Testis (tissue), 3 donors: Measurements from ENCODE around the gene SDHAF4. TPM values are rescaled to one million over a fixed set of nuclear protein-coding genes. Genes with fewer than 3 reads are reported as not detected.
"Not testable (repeated sequence)": the region's sequence is repeated elsewhere in the genome, so short reads cannot be mapped to it uniquely, and the experiment has no call there.

Source experiments
- DNase-seq: peaks from one replicate; pipeline ENCODE4 v3.0.0-alpha.2; 2019
- H3K27ac ChIP-seq, 2 donors: fragments of 200-600 bp; sonication (generic); one replicate each; pipeline ENCODE4 v1.5.1; 2019
- H3K27me3 ChIP-seq: fragments of 200-600 bp; sonication (generic); one replicate; pipeline ENCODE4 v1.5.1; 2019
- H3K36me3 ChIP-seq: fragments of 200-600 bp; sonication (generic); one replicate; pipeline ENCODE4 v1.5.1; 2017; ENCODE audit warnings: low read depth; ENCODE audit errors: missing control alignments
- H3K4me1 ChIP-seq: fragments of 200-600 bp; sonication (generic); one replicate; pipeline ENCODE4 v1.5.1; 2019
- H3K4me3 ChIP-seq, 2 donors: fragments of 200-600 bp; sonication (generic); one replicate each; pipeline ENCODE4 v1.5.1; 2017 to 2019
- H3K9me3 ChIP-seq: fragments of 200-600 bp; sonication (generic); one replicate; pipeline ENCODE4 v1.5.1; 2017
- POLR2A ChIP-seq: fragments of 450-650 bp; IDR thresholded peaks from one replicate; pipeline ENCODE4 v1.6.1; 2017; ENCODE audit warnings: antibody characterized with exemption, mild to moderate bottlenecking, moderate library complexity
- WGBS, 2 donors: methylation state at CpG; one replicate each; pipeline ENCODE4 v1.1.5; 2018; 5-methylcytosine and 5-hydroxymethylcytosine counted together
- intact Hi-C: fragments of 100-400 bp; cut with DNase I; formaldehyde crosslinking; loops from one replicate; pipeline ENCODE4 v1.15.1; 2023; ENCODE audit warnings: low total_unique reads
- polyA plus RNA-seq: library from polyadenylated mRNA; stranded (reverse); fragments of 350-450 nt; fragmentation: Illumina TruSeq; extraction: RNeasy Lipid Tissue Mini Kit (QIAGEN cat#74804); gene quantifications from one replicate; pipeline ENCODE4 v1.2.3, GENCODE V29; 2014; ENCODE audit warnings: low read depth, low replicate concordance; ENCODE audit not compliant: insufficient read depth
- total RNA-seq, 2 donors: library from RNA; depleted of rRNA; stranded (reverse); fragments of >200 nt; gene quantifications; one replicate each; pipeline ENCODE4 v1.2.3, GENCODE V29; 2016
- TF ChIP-seq, protein P1 (sequence below), 3 experiments: fragments of 450-650 bp in 2 of 3; fragments of 200-600 bp in 1 of 3; sonication (generic) in 1 of 3; IDR thresholded peaks; one replicate each; pipeline ENCODE4 v1.5.1; 2016 to 2019; ENCODE audit warnings: antibody characterized with exemption in 3 of 3, mild to moderate bottlenecking in 2 of 3, moderate library complexity in 1 of 3

Gene SDHAF4
- total and polyA plus RNA-seq, 3 donors from 2014 or later: 7.6 to 12.2 (median 8.8) TPM

GRCh38 chr6:70593118-70593486 is 26.4 kb downstream of the SDHAF4 start:
- intact Hi-C loops: no loop called here
- 95% methylated on average over 3 of the region's 3 CpGs; no CpG with 5 or more reads in 1 of the 2 donors for WGBS, 2 donors
- Histone ChIP-seq H3K4me1 (no peaks in the 10 kb centered on the region), H3K27ac (no peak overlapping the region), H3K9me3 (no peaks in the 10 kb centered on the region), H3K4me3 (no peak overlapping the region), H3K36me3 (no peaks in the 10 kb centered on the region), H3K27me3 (no peaks in the 10 kb centered on the region)
- TF ChIP-seq, protein P1, sequence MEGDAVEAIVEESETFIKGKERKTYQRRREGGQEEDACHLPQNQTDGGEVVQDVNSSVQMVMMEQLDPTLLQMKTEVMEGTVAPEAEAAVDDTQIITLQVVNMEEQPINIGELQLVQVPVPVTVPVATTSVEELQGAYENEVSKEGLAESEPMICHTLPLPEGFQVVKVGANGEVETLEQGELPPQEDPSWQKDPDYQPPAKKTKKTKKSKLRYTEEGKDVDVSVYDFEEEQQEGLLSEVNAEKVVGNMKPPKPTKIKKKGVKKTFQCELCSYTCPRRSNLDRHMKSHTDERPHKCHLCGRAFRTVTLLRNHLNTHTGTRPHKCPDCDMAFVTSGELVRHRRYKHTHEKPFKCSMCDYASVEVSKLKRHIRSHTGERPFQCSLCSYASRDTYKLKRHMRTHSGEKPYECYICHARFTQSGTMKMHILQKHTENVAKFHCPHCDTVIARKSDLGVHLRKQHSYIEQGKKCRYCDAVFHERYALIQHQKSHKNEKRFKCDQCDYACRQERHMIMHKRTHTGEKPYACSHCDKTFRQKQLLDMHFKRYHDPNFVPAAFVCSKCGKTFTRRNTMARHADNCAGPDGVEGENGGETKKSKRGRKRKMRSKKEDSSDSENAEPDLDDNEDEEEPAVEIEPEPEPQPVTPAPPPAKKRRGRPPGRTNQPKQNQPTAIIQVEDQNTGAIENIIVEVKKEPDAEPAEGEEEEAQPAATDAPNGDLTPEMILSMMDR (IDR thresholded peaks at IDR 0.05): no peak
- DNase-seq: no peak

DNA sequence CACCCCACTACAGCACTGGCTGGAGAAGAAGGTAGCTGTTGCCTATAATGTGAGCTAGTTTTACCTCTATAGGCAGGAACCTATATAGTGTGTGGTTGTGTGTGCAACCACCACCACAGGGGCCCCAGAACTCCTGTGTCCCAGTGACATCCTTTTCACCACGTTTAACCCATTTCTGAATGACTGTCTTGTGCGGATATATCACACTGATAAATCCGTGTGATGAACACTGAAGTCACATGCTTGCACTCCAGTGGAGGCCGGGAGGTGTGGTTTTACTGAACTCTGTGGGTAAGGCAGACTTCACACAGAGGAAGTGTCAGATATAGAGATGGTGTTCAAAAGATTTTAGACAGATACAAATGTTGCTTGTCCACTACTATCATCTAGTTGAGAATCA is 32.5 kb downstream of the SDHAF4 start:
- Histone ChIP-seq H3K36me3 (no peaks in the 10 kb centered on the region), H3K27me3 (no peaks in the 10 kb centered on the region), H3K9me3 (no peaks in the 10 kb centered on the region), H3K4me1 (no peaks in the 10 kb centered on the region), H3K27ac (no peak overlapping the region), H3K4me3 (no peak overlapping the region)
- WGBS, 2 donors: 81 to 88% methylated on average over 4 of the region's 4 CpGs
- DNase-seq: no peak
- TF ChIP-seq, protein P1 (IDR thresholded peaks at IDR 0.05): no peak
- TF ChIP-seq POLR2A: no peak
- intact Hi-C loops: no loop called here

DNA sequence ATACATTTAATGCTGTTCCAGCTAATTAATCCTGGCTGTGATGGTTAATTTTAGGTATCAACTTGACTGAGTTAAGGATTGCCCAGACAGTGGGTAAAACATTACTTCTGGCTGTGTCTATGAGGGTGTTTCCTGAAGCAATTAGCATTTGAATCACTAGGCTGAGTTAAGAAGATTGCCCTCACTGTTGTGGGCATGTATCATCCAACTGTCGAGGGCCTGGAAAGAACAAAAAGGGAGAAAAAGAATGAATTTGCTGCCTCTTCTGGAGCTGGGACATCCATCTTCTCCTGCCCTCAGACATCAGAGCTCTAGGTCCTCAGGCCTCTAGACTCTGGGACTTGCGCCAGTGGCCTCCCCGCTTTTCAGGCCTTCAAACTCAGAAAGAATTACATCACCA is 34.3 kb downstream of the SDHAF4 start:
- DNase-seq: no peak
- WGBS, 2 donors: 73 to 82% methylated on average over 3 of the region's 3 CpGs
- no peaks in the 10 kb centered on the region for H3K4me1 ChIP-seq
- no peaks in the 10 kb centered on the region for H3K9me3 ChIP-seq
- H3K36me3 ChIP-seq: no peaks in the 10 kb centered on the region
- TF ChIP-seq, protein P1 (IDR thresholded peaks at IDR 0.05): no peak
- no peak for TF ChIP-seq POLR2A
- H3K27ac ChIP-seq: no peak overlapping the region
- intact Hi-C loops: no loop called here
- H3K4me3 ChIP-seq: no peak overlapping the region
- no peaks in the 10 kb centered on the region for H3K27me3 ChIP-seq

GRCh38 chr6:70604254-70604653 is 37.5 kb downstream of the SDHAF4 start:
- no peak overlapping the region for H3K4me3 ChIP-seq
- no peak for DNase-seq
- intact Hi-C loops: no loop called here
- H3K27ac ChIP-seq: no peak overlapping the region
- H3K4me1 ChIP-seq: no peaks in the 10 kb centered on the region
- H3K9me3 ChIP-seq: no peaks in the 10 kb centered on the region
- H3K27me3 ChIP-seq: no peaks in the 10 kb centered on the region
- 91 to 93% methylated on average over 5 to 6 of the region's 6 CpGs for WGBS, 2 donors
- TF ChIP-seq POLR2A: no peak
- TF ChIP-seq, protein P1 (IDR thresholded peaks at IDR 0.05): no peak
- H3K36me3 ChIP-seq: no peaks in the 10 kb centered on the region

GRCh38 chr6:70607371-70607770 is 40.6 kb downstream of the SDHAF4 start:
- 81 to 86% methylated on average over 2 of the region's 2 CpGs for WGBS, 2 donors
- H3K27me3 ChIP-seq, H3K4me1 ChIP-seq, H3K4me3 ChIP-seq, H3K9me3 ChIP-seq, DNase-seq, intact Hi-C loops, H3K36me3 ChIP-seq, H3K27ac ChIP-seq: not testable (repeated sequence)

GRCh38 chr6:70609181-70609580 is 42.5 kb downstream of the SDHAF4 start:
- intact Hi-C loops: not testable (repeated sequence)
- WGBS, 2 donors: 68 to 77% methylated on average over 10 to 13 of the region's 13 CpGs

More at GRCh38 chr6:70609181-70609580, 42.5 kb downstream of the SDHAF4 start:
- H3K4me1 ChIP-seq, H3K27me3 ChIP-seq, DNase-seq, H3K36me3 ChIP-seq, H3K4me3 ChIP-seq, H3K9me3 ChIP-seq, H3K27ac ChIP-seq: not testable (repeated sequence)
